HG02759 (cell line): ENCODE results near the gene FOXK2.
"Not testable (repeated sequence)": the region's sequence is repeated elsewhere in the genome, so short reads cannot be mapped to it uniquely, and the experiment has no call there.

Experiments used
- ATAC-seq: cut with Tn5 transposase; IDR thresholded peaks from one replicate; pipeline ENCODE4 v1.9.1; 2021; ENCODE audit warnings: mild to moderate bottlenecking, moderate library complexity; ENCODE audit not compliant: unreplicated experiment

FOXK2 gene

DNA sequence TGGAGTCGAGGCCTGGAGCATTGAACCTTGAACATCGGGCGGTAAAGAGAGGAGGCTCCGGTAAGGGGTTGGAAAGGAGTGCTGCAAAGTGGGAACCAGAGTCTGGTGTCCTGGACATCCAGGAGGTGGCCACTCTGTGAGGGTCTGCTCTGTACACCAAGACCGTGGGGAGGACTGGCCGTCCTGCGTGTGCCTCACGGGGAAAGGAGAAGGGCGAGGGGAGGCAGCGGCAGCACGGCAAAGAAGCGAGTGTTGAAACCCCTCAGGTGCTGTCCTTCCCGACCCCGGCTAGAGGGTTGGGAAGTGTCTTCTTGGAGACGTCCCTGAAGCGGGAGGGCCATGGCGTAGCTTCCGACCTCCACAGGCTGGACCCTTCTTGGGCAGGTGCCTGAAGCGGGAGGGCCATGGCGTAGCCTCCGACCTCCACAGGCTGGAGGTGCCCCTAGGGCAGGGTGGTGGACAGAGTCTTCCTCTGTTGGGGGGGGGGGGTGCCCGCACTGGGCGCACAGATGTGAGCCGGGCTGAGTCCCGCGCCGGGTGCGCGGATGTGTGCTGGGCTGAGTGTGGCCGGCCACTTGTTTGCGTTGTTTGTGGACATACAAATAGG, 42.0 kb downstream of the FOXK2 start:
- no peak for ATAC-seq

DNA sequence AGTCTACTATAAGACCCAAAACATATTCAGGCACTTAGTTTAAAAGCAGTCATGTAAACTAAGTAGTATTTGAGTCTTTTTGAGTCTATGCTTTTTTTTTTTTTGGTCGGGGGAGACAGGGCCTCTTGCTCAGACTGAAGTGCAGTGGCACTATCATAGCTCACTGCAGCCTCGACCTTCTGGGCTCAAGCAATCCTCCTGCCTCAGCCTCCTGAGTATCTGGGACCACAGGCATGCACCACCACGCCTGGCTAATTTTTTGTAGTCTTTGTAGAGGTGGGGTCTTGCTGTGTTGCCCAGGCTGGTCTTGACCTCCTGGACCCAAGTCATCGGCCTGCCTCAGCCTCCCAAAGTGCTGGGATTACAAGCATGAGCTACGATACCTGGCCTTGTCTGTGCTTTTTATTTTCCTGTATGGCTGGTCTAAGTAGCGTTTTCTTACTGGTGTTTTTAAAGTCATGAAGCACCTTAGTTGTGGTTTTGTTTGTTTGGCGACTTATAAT, 43.2 kb downstream of the FOXK2 start:
- not testable (repeated sequence) for ATAC-seq

- no peak for ATAC-seq
These were observed 43.8 kb downstream of the FOXK2 start for GRCh38 chr17:82563318-82563717.

DNA sequence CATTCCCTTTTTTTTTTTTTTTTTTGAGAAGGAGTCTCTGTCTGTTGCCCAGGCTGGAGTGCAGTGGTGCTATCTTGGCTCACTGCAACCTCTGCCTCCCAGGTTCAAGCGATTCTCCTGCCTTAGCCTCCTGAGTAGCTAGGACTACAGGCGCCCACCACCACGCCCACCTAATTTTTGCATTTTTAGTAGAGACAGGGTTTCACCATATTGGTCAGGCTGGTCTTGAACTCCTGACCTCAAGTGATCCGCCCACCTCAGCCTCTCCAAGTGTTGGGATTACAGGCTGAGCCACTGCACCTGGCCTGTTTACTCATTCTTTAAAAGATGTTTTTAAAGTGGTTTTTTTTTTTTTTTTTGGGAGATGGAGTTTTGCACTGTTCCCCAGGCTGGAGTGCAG, 44.2 kb downstream of the FOXK2 start:
- ATAC-seq, result not testable (repeated sequence)

GRCh38 chr17:82564241-82564640, 44.7 kb downstream of the FOXK2 start:
- ATAC-seq, result no peak

GRCh38 chr17:82565551-82565950, 46.0 kb downstream of the FOXK2 start:
- ATAC-seq, result no peak

GRCh38 chr17:82566129-82566960, 46.8 kb downstream of the FOXK2 start:
- no peak for ATAC-seq

DNA sequence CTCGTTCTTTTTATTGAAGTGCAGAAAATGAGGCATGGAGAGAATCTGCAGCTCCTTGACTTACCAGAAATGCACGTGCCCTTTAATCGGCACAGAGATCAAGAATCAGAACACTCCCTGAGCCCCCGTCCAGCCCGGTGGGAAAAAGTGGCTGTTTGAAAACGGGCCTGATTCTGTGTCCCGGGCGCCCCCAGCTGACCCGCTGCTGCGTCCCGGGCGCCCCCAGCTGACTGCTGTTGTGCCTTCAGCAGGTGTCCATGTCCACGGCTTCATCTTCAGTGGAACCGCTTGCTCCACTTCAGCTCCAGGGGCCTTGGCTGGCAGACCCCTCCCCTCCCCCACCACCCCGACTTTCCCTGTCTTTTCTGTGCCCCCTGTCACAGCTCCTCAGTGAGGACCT, 47.8 kb downstream of the FOXK2 start:
- ATAC-seq, result no peak

GRCh38 chr17:82568997-82569393, 49.5 kb downstream of the FOXK2 start:
- ATAC-seq, result no peak

- ATAC-seq, result no peak
These were observed 50.1 kb downstream of the FOXK2 start for GRCh38 chr17:82569621-82570020.

DNA sequence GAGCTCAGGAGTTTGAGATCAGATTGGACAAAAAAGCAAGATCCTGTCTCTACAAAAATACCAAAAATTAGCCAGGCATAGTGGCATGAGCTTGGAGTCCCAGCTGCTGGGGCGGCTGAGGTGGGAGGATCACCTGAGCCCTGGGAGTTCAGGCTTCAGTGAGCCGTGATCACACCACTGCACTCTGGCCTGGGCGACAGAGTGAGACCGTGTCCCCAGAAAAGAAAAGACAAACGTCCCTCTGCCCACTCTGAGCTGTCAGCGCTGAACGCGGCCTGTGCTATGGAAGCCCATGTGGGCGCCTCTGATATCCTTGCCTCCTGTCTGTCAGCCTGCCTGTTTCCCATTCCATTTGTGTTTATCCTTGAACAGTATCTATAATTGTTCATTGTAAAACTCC, 50.7 kb downstream of the FOXK2 start:
- no peak for ATAC-seq

- no peak for ATAC-seq
These were observed 52.3 kb downstream of the FOXK2 start for GRCh38 chr17:82571855-82572254.

DNA sequence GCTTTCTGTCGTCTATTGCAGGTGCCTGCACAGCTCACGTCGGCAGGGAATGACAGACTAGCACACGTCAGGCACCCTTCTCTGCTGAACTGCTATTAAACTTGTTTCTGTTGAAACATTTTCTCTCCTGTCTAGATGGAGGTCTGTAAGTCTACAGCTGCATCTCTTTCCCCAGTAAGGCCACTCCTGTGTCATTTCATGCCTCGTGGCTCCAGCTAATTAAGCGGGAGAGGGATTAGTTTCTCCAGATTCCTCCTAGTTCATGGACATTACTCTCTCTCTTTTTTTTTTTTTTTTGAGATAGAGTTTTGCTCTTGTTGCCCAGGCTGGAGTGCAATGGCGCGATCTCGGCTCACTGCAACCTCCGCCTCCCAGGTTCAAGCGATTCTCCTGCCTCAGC, 54.5 kb downstream of the FOXK2 start:
- ATAC-seq, result no peak

GRCh38 chr17:82575581-82576221, 56.2 kb downstream of the FOXK2 start:
- not testable (repeated sequence) for ATAC-seq

DNA sequence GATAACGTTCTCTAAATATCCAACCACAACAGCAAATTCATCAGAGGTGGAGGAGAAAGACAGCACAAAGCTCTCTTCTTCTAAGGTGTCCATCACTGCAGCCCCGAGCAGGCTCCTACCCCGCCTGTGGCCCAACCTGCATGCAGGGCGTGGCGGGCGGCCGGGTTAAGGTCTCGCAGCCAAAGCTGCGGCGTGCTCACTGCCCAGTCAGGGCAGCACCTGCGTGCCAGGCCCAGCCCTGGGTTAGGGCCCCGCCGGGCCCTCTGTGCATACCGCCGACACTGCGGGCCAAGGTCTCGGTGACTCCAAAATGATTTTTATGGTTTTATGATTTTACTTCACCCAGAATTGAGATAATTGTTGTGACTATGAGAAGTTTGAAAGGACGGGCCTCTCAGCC, 57.8 kb downstream of the FOXK2 start:
- ATAC-seq, result no peak

- not testable (repeated sequence) for ATAC-seq
These were observed 60.4 kb downstream of the FOXK2 start for GRCh38 chr17:82579969-82580368.

DNA sequence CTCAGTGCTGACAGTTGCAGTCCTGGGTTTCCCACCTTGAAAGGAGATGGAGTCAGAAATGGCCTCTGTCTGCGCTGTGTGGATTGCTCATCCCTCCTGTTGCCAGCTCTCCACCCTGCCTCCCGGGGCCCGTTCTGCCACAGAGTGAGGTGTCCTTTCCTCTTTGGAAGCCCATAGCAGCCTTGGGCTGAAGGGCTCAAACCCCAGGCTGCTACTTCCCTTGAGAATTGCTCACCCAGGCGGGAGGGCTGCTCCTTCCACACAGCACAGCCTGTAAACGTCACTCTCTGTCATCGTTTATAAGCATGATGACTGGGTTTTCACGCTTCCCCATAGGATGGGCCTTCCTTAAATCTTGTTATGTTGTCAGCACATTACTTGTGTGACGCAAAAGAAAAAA, 62.7 kb downstream of the FOXK2 start:
- ATAC-seq, result no peak

- no peak for ATAC-seq
These were observed 63.2 kb downstream of the FOXK2 start for GRCh38 chr17:82582709-82583108.

- no peak for ATAC-seq
These were observed 64.2 kb downstream of the FOXK2 start for GRCh38 chr17:82583720-82584234.

GRCh38 chr17:82585935-82586575, 66.5 kb downstream of the FOXK2 start:
- ATAC-seq, result not testable (repeated sequence)

DNA sequence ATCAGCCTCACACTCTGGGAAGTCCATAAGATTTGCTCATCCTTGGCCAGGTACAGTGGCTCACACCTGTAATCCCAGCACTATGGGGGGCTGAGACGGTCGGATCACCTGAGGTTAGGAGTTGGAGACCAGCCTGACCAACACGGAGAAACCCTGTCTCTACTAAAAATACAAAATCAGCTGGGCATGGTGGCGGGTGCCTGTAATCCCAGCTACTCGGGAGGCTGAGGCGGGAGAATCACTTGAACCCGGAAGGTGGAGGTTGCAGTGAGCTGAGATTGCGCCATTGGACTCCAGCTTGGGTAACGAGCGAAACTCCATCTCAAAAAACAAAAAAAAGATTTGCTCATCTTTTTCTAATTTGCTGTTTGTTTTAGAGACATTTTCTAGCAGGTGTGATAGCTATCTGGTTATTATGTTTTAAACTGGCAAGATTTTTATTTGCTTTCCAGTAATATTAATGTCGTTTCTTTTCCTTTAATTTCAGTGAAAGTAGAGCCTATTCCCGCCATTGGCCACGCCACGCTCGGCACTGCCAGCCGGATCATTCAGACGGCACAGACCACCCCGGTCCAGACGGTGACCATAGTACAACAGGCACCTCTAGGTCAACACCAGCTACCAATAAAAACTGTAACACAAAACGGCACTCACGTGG, 67.2 kb downstream of the FOXK2 start:
- ATAC-seq, result no peak
